SU-DHL-6 (cell line): ENCODE results near the gene DOCK1.

Experiments
- CTCF ChIP-seq: fragments of 200-600 bp; sonication (generic); IDR thresholded peaks from one replicate; pipeline ENCODE4 v1.5.1; 2017; ENCODE audit warnings: antibody characterized with exemption, mild to moderate bottlenecking, low read length, moderate library complexity; ENCODE audit not compliant: insufficient read depth, poor library complexity, severe bottlenecking
- EZH2phosphoT487 ChIP-seq: fragments of 200-600 bp; sonication (generic), shearing (Covaris generic); conservative IDR thresholded peaks from 2 replicates; pipeline ENCODE4 v1.6.1; 2018; ENCODE audit warnings: mild to moderate bottlenecking, antibody characterized with exemption, low read length, moderate library complexity, mixed read lengths

GRCh38 chr10:127151541-127151940 is 246.3 kb downstream of the DOCK1 start:
- no peak for TF ChIP-seq CTCF
- no peak for TF ChIP-seq EZH2phosphoT487
